Activated naive CD8-positive, alpha-beta T cell treated with anti-CD3 and anti-CD28 coated beads, Interleukin-2, amount 50 U/mL, for 16 hours (primary cell): ENCODE results near the gene GAS6.

Experiments
- DNase-seq: peaks from one replicate; pipeline ENCODE4 v3.0.0-alpha.2; 2020; ENCODE audit warnings: low read depth, low spot score

Gene GAS6

DNA sequence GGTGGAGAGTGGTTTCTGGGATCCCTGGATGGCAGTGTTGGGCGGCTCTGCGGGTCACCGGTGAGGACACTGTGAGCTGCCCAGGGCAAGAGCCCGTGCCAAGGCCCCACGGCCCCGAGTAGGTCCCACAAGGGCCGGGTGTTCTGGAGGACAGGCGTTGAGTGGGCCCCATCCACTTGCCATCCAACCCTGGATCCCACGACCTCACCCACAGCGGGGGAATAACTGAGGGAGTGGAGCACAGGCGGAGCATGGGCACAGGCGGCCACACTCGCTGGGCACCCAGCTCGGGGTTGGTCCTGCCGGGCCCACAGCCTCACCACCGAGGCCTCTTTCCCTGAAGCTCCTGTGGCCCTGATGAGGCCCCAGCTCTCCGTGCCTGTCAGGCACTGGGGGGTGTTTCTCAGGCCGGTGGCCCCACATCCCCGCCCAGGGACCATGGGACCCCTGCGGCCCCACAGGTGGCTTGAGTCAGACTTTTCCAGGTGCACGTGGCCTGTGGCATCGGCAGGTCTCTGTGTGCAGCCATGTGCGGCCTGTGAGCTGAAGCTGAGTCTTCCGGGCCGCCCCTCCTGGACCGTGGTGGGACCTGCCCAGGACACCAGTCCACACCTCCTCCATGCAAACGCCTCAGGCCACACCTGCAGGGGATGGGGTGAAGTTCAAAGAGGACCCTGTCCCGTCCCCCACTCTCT lies 88.3 kb downstream of the GAS6 start:
- DNase-seq = no peak

DNA sequence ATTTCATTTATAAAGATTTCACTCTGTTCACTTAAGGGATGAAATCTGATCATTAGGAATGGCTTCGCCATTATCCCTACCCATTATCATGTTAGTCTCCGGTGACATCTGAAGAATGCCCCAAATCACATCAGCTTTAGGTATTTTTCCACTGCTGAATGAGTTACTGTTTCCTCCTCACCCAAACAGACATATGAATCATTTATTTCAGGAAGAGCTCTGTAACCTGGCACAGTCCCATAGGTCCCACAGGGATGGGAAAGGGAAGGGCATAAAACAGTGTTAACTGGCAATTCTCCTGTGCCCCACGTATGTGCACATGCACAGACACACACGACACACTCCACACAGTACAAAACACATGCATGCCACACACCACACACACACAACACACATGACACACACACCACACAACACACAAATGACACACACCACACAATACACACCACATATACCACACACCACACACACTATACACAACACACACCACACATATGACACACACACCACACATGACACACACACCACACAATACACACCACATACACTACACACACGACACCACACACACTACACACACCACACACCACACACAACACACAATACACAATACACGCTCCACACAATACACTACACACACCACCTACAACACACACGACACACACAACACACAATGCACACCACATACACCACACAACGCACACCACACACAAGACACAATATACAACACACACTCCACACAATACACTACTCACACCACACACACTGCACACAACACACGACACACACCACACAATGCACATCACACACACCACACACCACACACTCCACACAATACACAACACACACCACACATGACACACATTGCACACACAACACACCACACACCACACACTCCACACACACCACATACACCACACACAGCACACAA lies 89.4 kb downstream of the GAS6 start:
- DNase-seq = no peak

DNA sequence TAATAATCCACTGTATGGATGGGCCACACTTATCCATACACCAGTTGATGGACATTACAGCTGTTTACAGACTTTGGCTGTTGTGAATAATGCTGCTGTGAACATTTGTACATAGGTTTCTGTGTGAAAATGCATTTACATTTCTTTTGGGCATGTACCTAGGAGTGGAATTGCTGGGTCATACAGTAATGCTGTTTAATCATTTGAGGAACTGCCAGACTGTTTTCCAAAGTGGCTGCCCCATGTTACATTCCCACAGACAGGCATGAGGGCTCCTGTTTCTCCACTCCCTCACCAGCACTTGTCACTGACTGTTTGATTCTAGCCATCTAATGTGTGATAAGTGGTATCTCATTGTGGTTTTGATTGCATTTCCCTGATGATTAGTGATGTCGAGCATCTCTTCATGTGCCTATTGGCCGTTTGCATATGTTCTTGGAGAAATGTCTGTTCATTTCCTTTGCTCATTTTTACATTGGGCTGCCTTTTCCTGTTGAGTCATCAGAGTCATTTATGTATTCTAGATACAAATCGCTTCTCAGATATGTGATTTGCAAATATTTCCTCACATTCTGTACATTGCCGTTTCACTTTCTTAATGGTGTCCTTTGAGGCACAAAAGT lies 92.1 kb downstream of the GAS6 start:
- DNase-seq = no peak

DNA sequence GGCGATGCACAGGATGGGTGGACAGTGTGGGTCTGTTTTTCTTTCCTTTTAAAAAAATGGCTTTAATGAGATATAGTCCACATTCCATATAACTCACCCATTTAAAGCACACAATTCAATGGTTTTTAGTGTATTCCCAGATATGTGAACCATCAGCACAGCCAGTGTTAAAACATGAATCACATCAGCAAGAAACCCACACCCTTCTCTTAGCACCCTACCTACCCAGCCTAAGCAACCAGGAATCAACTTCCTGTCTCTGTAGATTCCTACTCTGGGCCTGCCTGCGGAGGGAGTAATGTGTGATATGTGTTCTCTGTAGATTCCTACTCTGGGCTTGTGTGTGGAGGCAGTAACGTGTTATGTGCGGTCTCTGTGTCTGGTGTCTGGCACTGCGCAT lies 92.9 kb downstream of the GAS6 start:
- DNase-seq = no peak
